Testis (tissue), 3 donors: ENCODE measurements around the gene ZFYVE28. TPM values are rescaled to one million over a fixed set of nuclear protein-coding genes. Genes with fewer than 3 reads are reported as not detected.

ENCODE experiments used
- DNase-seq: peaks from one replicate; pipeline ENCODE4 v3.0.0-alpha.2; 2019
- H3K27ac ChIP-seq, 2 donors: fragments of 200-600 bp; sonication (generic); one replicate each; pipeline ENCODE4 v1.5.1; 2019
- H3K27me3 ChIP-seq: fragments of 200-600 bp; sonication (generic); one replicate; pipeline ENCODE4 v1.5.1; 2019
- H3K36me3 ChIP-seq: fragments of 200-600 bp; sonication (generic); one replicate; pipeline ENCODE4 v1.5.1; 2017; ENCODE audit warnings: low read depth; ENCODE audit errors: missing control alignments
- H3K4me1 ChIP-seq: fragments of 200-600 bp; sonication (generic); one replicate; pipeline ENCODE4 v1.5.1; 2019
- H3K4me3 ChIP-seq, 2 donors: fragments of 200-600 bp; sonication (generic); one replicate each; pipeline ENCODE4 v1.5.1; 2017 to 2019
- H3K9me3 ChIP-seq: fragments of 200-600 bp; sonication (generic); one replicate; pipeline ENCODE4 v1.5.1; 2017
- CTCF ChIP-seq, 3 experiments: fragments of 450-650 bp in 2 of 3; fragments of 200-600 bp in 1 of 3; sonication (generic) in 1 of 3; IDR thresholded peaks; one replicate each; pipeline ENCODE4 v1.5.1; 2016 to 2019; ENCODE audit warnings: antibody characterized with exemption in 3 of 3, mild to moderate bottlenecking in 2 of 3, moderate library complexity in 1 of 3
- POLR2A ChIP-seq: fragments of 450-650 bp; IDR thresholded peaks from one replicate; pipeline ENCODE4 v1.6.1; 2017; ENCODE audit warnings: antibody characterized with exemption, mild to moderate bottlenecking, moderate library complexity
- WGBS, 2 donors: methylation state at CpG; one replicate each; pipeline ENCODE4 v1.1.5; 2018; 5-methylcytosine and 5-hydroxymethylcytosine counted together
- intact Hi-C: fragments of 100-400 bp; cut with DNase I; formaldehyde crosslinking; loops from one replicate; pipeline ENCODE4 v1.15.1; 2023; ENCODE audit warnings: low total_unique reads
- polyA plus RNA-seq: library from polyadenylated mRNA; stranded (reverse); fragments of 350-450 nt; fragmentation: Illumina TruSeq; extraction: RNeasy Lipid Tissue Mini Kit (QIAGEN cat#74804); gene quantifications from one replicate; pipeline ENCODE4 v1.2.3, GENCODE V29; 2014; ENCODE audit warnings: low read depth, low replicate concordance; ENCODE audit not compliant: insufficient read depth
- total RNA-seq, 2 donors: library from RNA; depleted of rRNA; stranded (reverse); fragments of >200 nt; gene quantifications; one replicate each; pipeline ENCODE4 v1.2.3, GENCODE V29; 2016

Gene ZFYVE28
- total and polyA plus RNA-seq, 3 donors from 2014 or later: 14.7 to 55.3 (median 40.5) TPM

DNA sequence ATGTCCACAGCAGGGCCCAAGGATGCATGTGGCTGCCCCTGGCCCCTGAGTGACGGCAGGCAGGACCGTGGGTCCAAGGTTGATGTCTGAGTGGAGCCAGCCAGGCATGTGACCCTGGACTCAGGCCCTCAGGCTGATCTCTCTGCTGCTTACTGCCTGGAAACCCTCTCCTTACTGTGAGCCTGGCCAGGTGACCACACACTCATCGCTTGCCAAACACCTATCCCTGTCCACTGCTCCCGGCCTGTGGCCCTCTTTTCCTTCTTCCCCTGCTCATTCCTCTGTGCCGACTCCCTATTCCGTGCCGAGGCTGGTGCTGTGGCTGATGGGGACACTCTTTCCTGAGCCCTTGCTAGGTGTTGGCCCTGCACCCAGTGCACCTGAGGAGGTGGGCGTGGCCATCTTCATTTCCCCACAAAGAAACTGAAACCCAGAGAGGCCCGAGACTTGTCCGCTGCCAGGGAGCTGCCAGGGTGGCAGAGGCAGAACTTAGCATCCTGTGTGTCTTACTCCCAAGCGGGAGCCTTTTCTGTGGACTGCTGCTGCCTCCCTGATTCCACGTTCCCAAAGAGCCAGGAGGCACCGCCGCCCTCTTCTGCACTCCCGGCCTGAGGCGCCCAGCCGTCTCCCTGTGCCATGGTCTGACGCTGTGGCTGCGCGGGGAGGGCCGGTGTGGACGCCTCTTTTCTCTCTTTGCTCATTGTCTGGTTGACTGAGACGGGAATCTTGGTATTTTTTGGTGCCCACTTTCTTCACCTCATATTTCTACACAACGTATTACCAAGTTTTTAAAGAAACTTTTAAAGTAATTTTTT, 39.2 kb upstream of the ZFYVE28 start:
- Histone ChIP-seq H3K4me3 (no peak overlapping the region), H3K4me1 (no peaks in the 10 kb centered on the region), H3K27ac (no peak overlapping the region), H3K36me3 (no peaks in the 10 kb centered on the region), H3K27me3 (no peaks in the 10 kb centered on the region), H3K9me3 (no peaks in the 10 kb centered on the region)
- intact Hi-C loops: no loop called here
- DNase-seq: no peak
- 87 to 90% methylated on average over 23 to 24 of the region's 24 CpGs for WGBS, 2 donors
- TF ChIP-seq POLR2A: no peak
- no peak for TF ChIP-seq CTCF (IDR thresholded peaks at IDR 0.05)

GRCh38 chr4:2451821-2452785, 33.7 kb upstream of the ZFYVE28 start:
- intact Hi-C loops: no loop called here
- Histone ChIP-seq H3K9me3 (no peaks in the 10 kb centered on the region), H3K27ac (no peak overlapping the region), H3K4me3 (no peak overlapping the region), H3K4me1 (no peaks in the 10 kb centered on the region), H3K36me3 (no peaks in the 10 kb centered on the region), H3K27me3 (no peaks in the 10 kb centered on the region)
- 78 to 81% methylated on average over 19 to 25 of the region's 25 CpGs for WGBS, 2 donors
- TF ChIP-seq POLR2A (no peak), CTCF (IDR thresholded peaks at IDR 0.05) (no peak)
- no peak for DNase-seq

- intact Hi-C loops: no loop called here
- TF ChIP-seq CTCF (IDR thresholded peaks at IDR 0.05): no peak
- TF ChIP-seq POLR2A: no peak
- WGBS, 2 donors: 83 to 95% methylated on average over 7 to 10 of the region's 10 CpGs
- Histone ChIP-seq H3K4me1 (no peaks in the 10 kb centered on the region), H3K27ac (no peak overlapping the region), H3K9me3 (no peaks in the 10 kb centered on the region), H3K27me3 (no peaks in the 10 kb centered on the region), H3K36me3 (no peaks in the 10 kb centered on the region), H3K4me3 (no peak overlapping the region)
- DNase-seq: no peak
Observed at GRCh38 chr4:2451036-2451520, 32.6 kb upstream of the ZFYVE28 start.

DNA sequence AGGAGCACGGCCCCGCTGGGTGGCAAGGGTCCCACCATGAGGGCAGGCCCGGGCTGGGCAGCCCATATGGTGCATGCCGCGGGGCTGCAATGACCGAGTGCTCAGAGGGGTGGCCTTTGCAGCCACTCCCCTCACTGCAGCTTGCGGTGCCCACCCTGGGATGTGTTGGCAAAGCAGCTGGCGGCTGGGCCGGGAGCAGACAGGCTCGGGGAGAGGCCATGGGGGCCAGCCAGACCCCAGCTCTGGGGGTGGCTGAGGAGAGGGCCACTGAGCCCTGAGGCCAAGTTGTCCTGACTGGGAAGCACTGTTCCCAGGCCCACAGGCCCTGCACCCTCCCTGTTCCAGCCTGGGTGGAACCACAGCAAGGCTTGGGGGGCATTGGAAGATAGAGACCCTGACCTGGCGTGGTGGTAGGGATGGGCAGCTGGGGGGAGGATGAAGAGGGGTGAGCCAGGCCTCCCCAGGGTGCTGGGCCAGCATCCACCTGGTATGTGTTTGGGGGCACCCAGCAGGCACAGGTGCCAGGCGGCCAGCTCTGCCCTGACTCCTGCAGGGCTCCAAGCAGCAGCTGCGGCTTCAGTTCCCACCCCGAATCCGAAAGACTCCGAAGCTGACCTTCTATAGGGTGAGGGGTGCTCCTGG, 32.1 kb upstream of the ZFYVE28 start:
- Histone ChIP-seq H3K4me1 (no peaks in the 10 kb centered on the region), H3K27me3 (no peaks in the 10 kb centered on the region), H3K4me3 (no peak overlapping the region), H3K27ac (no peak overlapping the region), H3K36me3 (no peaks in the 10 kb centered on the region), H3K9me3 (no peaks in the 10 kb centered on the region)
- 90 to 92% methylated on average over 7 to 16 of the region's 16 CpGs for WGBS, 2 donors
- intact Hi-C loops: no loop called here
- TF ChIP-seq POLR2A (no peak), CTCF (IDR thresholded peaks at IDR 0.05) (no peak)
- no peak for DNase-seq
